Stimulated activated CD8-positive, alpha-beta memory T cell treated with anti-CD3 and anti-CD28 coated beads, Interleukin-12 subunit alpha, Interleukin-12 subunit beta, amount 100 ng/mL, for 24 hours (primary cell): ENCODE data around the gene RPUSD1.

ENCODE experiments used
- DNase-seq: peaks from one replicate; pipeline ENCODE4 v3.0.0-alpha.2; 2020; ENCODE audit errors: extremely low read depth

RPUSD1 gene

GRCh38 chr16:818592-818991 is 30.4 kb upstream of the RPUSD1 start:
- no peak for DNase-seq

- no peak for DNase-seq
Observed at GRCh38 chr16:818132-818531, 30.0 kb upstream of the RPUSD1 start.

- no peak for DNase-seq
Observed at GRCh38 chr16:817001-817906, 29.1 kb upstream of the RPUSD1 start.

GRCh38 chr16:815861-816260 is 27.7 kb upstream of the RPUSD1 start:
- no peak for DNase-seq

- no peak for DNase-seq
Observed at GRCh38 chr16:814974-815373, 26.8 kb upstream of the RPUSD1 start.

GRCh38 chr16:813916-814412 is 25.8 kb upstream of the RPUSD1 start:
- no peak for DNase-seq

- DNase-seq: no peak
Observed at GRCh38 chr16:813204-813915, 25.2 kb upstream of the RPUSD1 start.

- no peak for DNase-seq
Observed at GRCh38 chr16:808085-808386, 19.9 kb upstream of the RPUSD1 start.

GRCh38 chr16:807347-808084 is 19.3 kb upstream of the RPUSD1 start:
- DNase-seq: peak; percentile 65

- no peak for DNase-seq
Observed at GRCh38 chr16:805474-805873, 17.3 kb upstream of the RPUSD1 start.

- no peak for DNase-seq
Observed at GRCh38 chr16:804193-805048, 16.2 kb upstream of the RPUSD1 start.

- DNase-seq: no peak
Observed at GRCh38 chr16:803754-804080, 15.5 kb upstream of the RPUSD1 start.

GRCh38 chr16:802914-803753 is 15.0 kb upstream of the RPUSD1 start:
- DNase-seq: no peak

GRCh38 chr16:802461-802860 is 14.3 kb upstream of the RPUSD1 start:
- DNase-seq: no peak

GRCh38 chr16:801584-802363 is 13.6 kb upstream of the RPUSD1 start:
- DNase-seq: no peak

- no peak for DNase-seq
Observed at GRCh38 chr16:800834-801511, 12.8 kb upstream of the RPUSD1 start.

- no peak for DNase-seq
Observed at GRCh38 chr16:799948-800833, 12.0 kb upstream of the RPUSD1 start, which contains the start of gene GNG13. Gene GNG13, minus strand, starts transcription at chr16:800734. Its CDS starts 1,657 bp downstream, at chr16:799077.
